HUES6 (cell line): ENCODE data around the gene NPHP4.
A peak's percentile ranks its signal among the peaks of the same experiment; 100 is the strongest.
"Not testable (repeated sequence)": the region's sequence is repeated elsewhere in the genome, so short reads cannot be mapped to it uniquely, and the experiment has no call there.

ENCODE experiments used
- H3K27ac ChIP-seq: 2 replicates; pipeline ENCODE4 v1.7.0; 2013; ENCODE audit warnings: low read depth, mild to moderate bottlenecking, low read length, inconsistent platforms
- H3K27me3 ChIP-seq: 2 replicates; pipeline ENCODE4 v1.6.1; 2013; ENCODE audit warnings: low read length; ENCODE audit not compliant: control insufficient read depth, insufficient read depth
- H3K36me3 ChIP-seq: 2 replicates; pipeline ENCODE4 v1.6.1; 2013; ENCODE audit warnings: low read length; ENCODE audit not compliant: control insufficient read depth, insufficient read depth
- H3K4me1 ChIP-seq: 2 replicates; pipeline ENCODE4 v1.6.1; 2013; ENCODE audit warnings: low read length; ENCODE audit not compliant: control insufficient read depth, insufficient read depth
- H3K4me3 ChIP-seq: 2 replicates; pipeline ENCODE4 v1.5.1; 2013; ENCODE audit warnings: low read depth, low read length
- H3K9ac ChIP-seq: one replicate; pipeline ENCODE4 v1.6.1; 2013; ENCODE audit warnings: mild to moderate bottlenecking, low read length
- H3K9me3 ChIP-seq: 2 replicates; pipeline ENCODE4 v1.6.1; 2013; ENCODE audit warnings: low read depth, low read length; ENCODE audit not compliant: control insufficient read depth, insufficient read depth

Gene NPHP4

GRCh38 chr1:5903680-5904079 lies 88.5 kb downstream of the NPHP4 start:
- H3K9me3 ChIP-seq = no peaks in the 10 kb centered on the region
- H3K27me3 ChIP-seq = no peaks in the 10 kb centered on the region
- peaks cover 9% of the 10 kb centered on the region for H3K4me1 ChIP-seq
- no peak overlapping the region for H3K27ac ChIP-seq
- no peak overlapping the region for H3K4me3 ChIP-seq
- peaks cover 9% of the 10 kb centered on the region for H3K36me3 ChIP-seq
- no peak overlapping the region for H3K9ac ChIP-seq

GRCh38 chr1:5903031-5903430 lies 89.2 kb downstream of the NPHP4 start:
- Histone ChIP-seq H3K4me1 (peaks cover 14% of the 10 kb centered on the region), H3K27me3 (no peaks in the 10 kb centered on the region), H3K36me3 (peaks cover 9% of the 10 kb centered on the region), H3K4me3 (no peak overlapping the region), H3K9ac (no peak overlapping the region), H3K9me3 (no peaks in the 10 kb centered on the region), H3K27ac (no peak overlapping the region)

- no peak overlapping the region for H3K27ac ChIP-seq
Measured at GRCh38 chr1:5901841-5902240, 90.4 kb downstream of the NPHP4 start.

GRCh38 chr1:5901150-5901549 lies 91.1 kb downstream of the NPHP4 start:
- Histone ChIP-seq H3K4me1 (peaks cover 33% of the 10 kb centered on the region), H3K9me3 (no peaks in the 10 kb centered on the region), H3K9ac (no peak overlapping the region), H3K36me3 (peaks cover 9% of the 10 kb centered on the region), H3K27ac (no peak overlapping the region), H3K4me3 (no peak overlapping the region), H3K27me3 (no peaks in the 10 kb centered on the region)

More at GRCh38 chr1:5901841-5902240, 90.4 kb downstream of the NPHP4 start:
- Histone ChIP-seq H3K4me1 (peaks cover 26% of the 10 kb centered on the region), H3K9ac (no peak overlapping the region), H3K27me3 (no peaks in the 10 kb centered on the region), H3K36me3 (peaks cover 9% of the 10 kb centered on the region), H3K4me3 (no peak overlapping the region), H3K9me3 (no peaks in the 10 kb centered on the region)

GRCh38 chr1:5898266-5898665 lies 94.0 kb downstream of the NPHP4 start:
- Histone ChIP-seq H3K9ac (no peak overlapping the region), H3K4me3 (no peak overlapping the region), H3K4me1 (peaks cover 41% of the 10 kb centered on the region), H3K27me3 (no peaks in the 10 kb centered on the region), H3K27ac (0 out of 2 replicates have a peak overlapping the region, but pooled peaks have one; percentile 45), H3K9me3 (no peaks in the 10 kb centered on the region), H3K36me3 (no peaks in the 10 kb centered on the region)

GRCh38 chr1:5896706-5897660 lies 95.2 kb downstream of the NPHP4 start:
- Histone ChIP-seq H3K9me3 (no peaks in the 10 kb centered on the region), H3K36me3 (no peaks in the 10 kb centered on the region), H3K9ac (peak overlapping the region; percentile 46), H3K4me1 (peaks cover 37% of the 10 kb centered on the region), H3K27ac (peak overlapping the region; percentile 45), H3K27me3 (no peaks in the 10 kb centered on the region), H3K4me3 (peak overlapping the region; percentile 27)

GRCh38 chr1:5895446-5896406 lies 96.5 kb downstream of the NPHP4 start:
- no peaks in the 10 kb centered on the region for H3K27me3 ChIP-seq
- H3K27ac ChIP-seq = peak overlapping the region; percentile 45; the same call in 1 of the 2 replicates
- H3K9ac ChIP-seq = peak overlapping the region; percentile 46
- H3K4me3 ChIP-seq = peak overlapping the region; percentile 27; the same call in 1 of the 2 replicates
- H3K36me3 ChIP-seq = no peaks in the 10 kb centered on the region
- H3K4me1 ChIP-seq = peaks cover 31% of the 10 kb centered on the region
- H3K9me3 ChIP-seq = no peaks in the 10 kb centered on the region

- H3K36me3 ChIP-seq, H3K9ac ChIP-seq, H3K4me3 ChIP-seq, H3K27me3 ChIP-seq, H3K9me3 ChIP-seq, H3K27ac ChIP-seq: not testable (repeated sequence)
- peaks cover 31% of the 10 kb centered on the region for H3K4me1 ChIP-seq
Measured at GRCh38 chr1:5893699-5894278, 98.4 kb downstream of the NPHP4 start.

- Histone ChIP-seq H3K4me1 (peaks cover 20% of the 10 kb centered on the region), H3K9ac (no peak overlapping the region)
Measured at GRCh38 chr1:5892329-5892728, 99.9 kb downstream of the NPHP4 start.

GRCh38 chr1:5891736-5892135 lies 100.5 kb downstream of the NPHP4 start:
- Histone ChIP-seq H3K4me1 (peaks cover 14% of the 10 kb centered on the region), H3K36me3 (no peaks in the 10 kb centered on the region), H3K27me3 (no peaks in the 10 kb centered on the region), H3K27ac (no peak overlapping the region), H3K9me3 (no peaks in the 10 kb centered on the region), H3K4me3 (no peak overlapping the region), H3K9ac (no peak overlapping the region)

More at GRCh38 chr1:5892329-5892728, 99.9 kb downstream of the NPHP4 start:
- no peaks in the 10 kb centered on the region for H3K36me3 ChIP-seq
- H3K9me3 ChIP-seq = no peaks in the 10 kb centered on the region
- H3K27ac ChIP-seq = no peak overlapping the region
- no peaks in the 10 kb centered on the region for H3K27me3 ChIP-seq
- no peak overlapping the region for H3K4me3 ChIP-seq
